Ramos (cell line): ENCODE data around the gene MPC2.
"Not testable (repeated sequence)": the region's sequence is repeated elsewhere in the genome, so short reads cannot be mapped to it uniquely, and the experiment has no call there.

Experiments
- in situ Hi-C: fragments of 300-500 bp; cut with MboI; formaldehyde crosslinking; loops from one replicate; pipeline ENCODE4 v1.14.3; 2022; ENCODE audit warnings: low sequenced_read_pairs; ENCODE audit not compliant: unreplicated experiment

Gene MPC2

DNA sequence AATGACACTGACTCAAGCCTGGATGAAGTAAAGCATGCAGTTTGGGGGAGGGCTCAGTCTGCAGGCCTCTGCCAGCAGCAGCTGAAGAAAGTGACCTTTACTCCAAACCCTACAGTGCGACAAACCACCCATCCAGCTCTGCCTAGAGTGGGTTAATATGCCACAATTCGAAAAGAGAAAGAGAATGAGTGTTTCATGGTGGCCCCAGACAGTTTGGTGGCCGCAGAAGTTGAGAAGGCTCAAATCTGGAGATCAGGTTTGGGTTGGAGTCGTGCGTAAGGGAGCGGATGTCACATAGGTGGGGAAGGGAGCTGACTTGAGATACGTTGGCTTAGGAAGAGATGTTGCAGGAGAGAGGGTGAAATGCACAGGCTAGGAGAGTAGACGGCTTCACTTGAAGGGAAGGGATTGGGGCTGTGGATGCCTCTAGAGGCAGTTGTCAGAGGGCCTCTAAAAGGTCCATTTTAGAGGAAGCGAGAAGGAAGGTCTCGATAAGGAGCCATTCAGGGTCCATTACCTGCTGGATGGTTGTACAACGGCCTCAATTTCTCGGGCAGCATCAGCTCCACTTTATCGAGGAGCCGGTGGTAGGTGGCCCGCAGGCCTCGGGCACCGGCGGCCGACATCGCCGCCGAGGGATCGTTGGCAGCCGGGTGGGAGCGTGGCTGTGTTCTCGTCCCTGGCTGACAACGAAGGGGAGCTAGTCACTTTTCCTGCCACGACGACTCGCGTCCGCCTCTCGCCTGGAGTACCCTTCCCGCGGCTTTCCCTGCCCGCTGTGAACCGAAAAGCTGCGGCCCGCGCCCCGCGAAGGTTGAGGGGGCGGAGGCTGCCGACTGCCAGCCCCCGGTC lies 1.4 kb downstream of the MPC2 start:
- in situ Hi-C loops = no loop called here

DNA sequence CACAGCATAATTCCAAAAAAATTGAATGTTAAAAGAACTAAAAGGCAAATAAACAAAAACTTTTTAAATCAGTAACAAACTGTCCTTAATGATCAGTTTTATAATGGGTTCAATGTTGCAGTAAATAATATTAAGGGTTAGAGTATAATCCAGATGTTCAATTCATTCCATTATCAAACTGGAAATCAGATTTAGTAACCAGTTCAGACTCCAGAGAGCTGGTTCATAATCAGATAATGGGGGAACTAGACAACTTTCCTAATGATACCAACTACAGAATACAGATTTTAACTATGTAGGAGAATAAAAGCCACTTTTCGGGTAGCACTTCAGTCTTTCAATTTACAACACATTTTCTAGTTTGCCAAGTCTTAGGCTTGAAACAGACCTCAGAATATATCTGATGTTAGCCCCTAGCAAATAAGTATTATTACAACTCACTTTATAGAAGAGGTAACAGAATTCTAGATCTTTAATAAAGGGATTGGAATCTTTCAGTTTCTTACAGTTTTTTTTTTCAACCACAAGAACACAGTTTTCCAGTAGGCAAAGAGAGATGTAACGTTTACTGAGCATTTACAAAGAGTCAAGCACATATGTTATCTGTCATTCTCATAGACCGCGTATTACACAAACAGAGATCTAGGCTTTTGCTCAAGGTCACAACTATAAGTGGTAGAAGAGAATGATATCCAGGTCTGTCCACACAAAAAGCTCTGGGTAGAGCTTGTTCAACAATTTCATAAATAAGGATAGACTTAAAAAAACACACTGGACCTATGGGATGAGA lies 2.3 kb downstream of the MPC2 start:
- in situ Hi-C loops = no loop called here

DNA sequence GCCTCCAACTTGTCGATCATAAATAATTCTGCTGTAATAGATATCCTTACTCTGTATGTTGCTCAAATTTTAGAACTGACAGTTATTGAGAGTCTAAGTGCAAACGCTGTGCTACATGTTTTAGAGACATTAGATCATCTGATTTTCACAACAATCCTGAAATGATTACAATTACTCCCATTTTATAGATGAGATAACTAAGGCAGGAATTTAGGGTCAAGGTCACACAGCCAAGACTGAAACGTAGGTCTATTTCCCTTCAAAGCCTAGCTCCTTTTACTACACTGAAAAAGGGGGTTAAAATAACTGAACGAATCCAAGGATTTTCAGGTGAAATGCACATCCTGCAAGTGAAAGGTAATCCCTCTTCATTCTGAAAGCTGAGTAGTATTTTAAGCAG lies 3.1 kb downstream of the MPC2 start:
- in situ Hi-C loops = no loop called here

DNA sequence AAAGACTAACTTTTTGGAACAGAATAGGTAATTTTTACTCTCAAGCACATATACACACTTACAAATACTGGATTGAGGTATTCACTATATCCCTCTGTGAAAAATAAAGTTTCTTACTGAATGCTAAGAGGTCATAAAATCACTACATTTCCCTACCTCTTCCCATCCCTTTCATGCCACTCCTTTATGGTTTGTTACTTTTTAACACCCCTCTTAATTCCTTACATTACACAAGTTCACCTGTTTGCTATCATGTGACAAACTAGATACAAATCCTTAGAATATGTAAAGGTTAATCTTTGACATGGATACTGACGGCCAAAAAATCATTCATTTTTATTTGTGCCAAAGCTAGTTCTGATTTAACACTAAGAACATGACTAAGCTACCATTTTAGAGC lies 7.1 kb downstream of the MPC2 start:
- in situ Hi-C loops = no loop called here

DNA sequence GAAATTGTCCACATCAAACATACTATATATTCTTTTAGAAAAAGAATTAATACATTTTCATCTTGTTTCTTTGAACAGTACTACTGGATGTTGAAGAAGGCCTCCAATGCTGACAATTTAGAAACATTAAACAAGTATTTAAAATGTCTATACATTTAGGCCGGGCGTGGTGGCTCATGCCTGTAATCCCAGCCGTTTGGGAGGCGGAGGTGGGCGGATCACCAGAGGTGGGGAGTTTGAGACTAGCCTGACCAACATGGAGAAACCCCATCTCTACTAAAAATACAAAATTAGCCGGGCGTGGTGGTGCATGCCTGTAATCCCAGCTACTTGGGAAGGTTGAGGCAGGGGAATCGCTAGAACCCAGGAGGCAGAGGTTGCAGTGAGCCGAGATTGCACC lies 8.0 kb downstream of the MPC2 start:
- in situ Hi-C loops = not testable (repeated sequence)

- in situ Hi-C loops = no loop called here
These were observed 8.4 kb downstream of the MPC2 start for GRCh38 chr1:167928457-167928852.

GRCh38 chr1:167927046-167927754 lies 9.7 kb downstream of the MPC2 start:
- in situ Hi-C loops = no loop called here

GRCh38 chr1:167926486-167926997 lies 10.3 kb downstream of the MPC2 start:
- in situ Hi-C loops = no loop called here

DNA sequence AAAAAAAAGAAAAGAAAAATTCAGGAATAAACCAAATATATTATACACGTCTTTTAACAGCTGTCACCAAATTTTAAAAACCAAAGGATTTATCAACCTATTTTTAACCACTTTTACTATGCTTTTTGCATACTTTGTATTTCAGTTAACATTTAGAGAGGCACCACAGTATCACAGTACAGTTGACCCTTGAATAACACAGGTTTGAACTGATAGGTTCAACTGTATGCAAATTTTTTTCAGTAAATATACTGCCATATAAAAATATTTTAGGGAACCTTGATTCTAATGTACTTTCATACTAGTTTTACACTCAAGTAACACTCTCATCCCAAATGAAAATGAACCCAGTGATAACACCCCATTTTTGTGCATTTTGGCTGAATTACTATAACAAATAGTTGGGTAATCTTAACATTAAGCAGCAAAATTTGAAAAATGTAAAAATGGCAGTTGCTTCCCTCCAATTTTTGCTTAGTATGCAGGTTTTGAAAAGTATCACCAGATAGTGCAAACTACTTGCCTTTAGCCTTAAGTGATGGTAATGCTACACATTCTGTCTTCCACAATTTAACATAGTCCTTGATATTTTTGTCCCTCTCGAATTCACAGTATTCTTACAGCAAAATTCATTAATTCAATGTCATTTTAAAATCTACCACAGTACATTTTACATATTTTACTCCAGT lies 12.2 kb downstream of the MPC2 start:
- in situ Hi-C loops = no loop called here

GRCh38 chr1:167924102-167924501 lies 12.8 kb downstream of the MPC2 start:
- in situ Hi-C loops = no loop called here

GRCh38 chr1:167923324-167924056 lies 13.4 kb downstream of the MPC2 start:
- in situ Hi-C loops = no loop called here

GRCh38 chr1:167922611-167923074 lies 14.2 kb downstream of the MPC2 start:
- in situ Hi-C loops = no loop called here

DNA sequence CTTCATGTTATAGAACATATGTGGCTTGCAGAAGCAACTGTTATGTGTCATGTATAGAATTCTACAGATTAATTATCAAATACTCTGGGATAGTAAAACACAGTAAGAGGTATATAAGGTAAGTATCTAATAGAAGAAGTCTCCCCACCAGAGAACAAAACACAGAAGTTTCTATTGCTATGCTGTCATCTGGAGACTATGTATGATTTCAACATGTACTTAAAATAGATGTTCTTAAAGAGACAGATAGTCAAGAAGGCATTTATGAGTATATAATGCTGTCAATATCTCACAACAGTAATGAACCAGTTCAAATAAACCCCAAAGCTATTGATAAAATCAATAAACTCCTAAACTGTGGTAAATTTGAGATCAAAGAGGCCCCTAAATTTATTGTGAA lies 14.8 kb downstream of the MPC2 start:
- in situ Hi-C loops = no loop called here

GRCh38 chr1:167916766-167917511 lies 19.9 kb downstream of the MPC2 start:
- in situ Hi-C loops = no loop called here

DNA sequence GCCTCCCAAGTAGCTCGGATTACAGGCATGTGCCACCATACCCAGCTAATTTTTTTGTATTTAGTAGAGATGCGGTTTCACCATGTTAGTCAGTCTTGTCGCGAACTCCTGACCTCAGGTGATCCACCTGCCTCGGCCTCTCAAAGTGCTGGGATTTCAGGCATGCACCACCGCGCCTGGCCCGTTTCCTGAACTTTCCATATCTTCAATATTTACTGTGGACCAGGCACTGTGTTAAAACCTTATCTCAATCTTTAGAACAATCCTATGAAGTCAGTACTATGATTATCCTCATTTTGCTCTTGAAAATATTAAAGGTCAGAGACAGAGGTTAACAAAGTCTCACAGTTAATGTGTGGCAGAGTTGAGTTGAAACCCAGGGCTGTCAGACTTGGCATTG lies 21.3 kb downstream of the MPC2 start:
- in situ Hi-C loops = no loop called here

- in situ Hi-C loops = no loop called here
These were observed 22.9 kb downstream of the MPC2 start, which contains the start of gene ADCY10 for GRCh38 chr1:167913895-167914496. TSS of gene ADCY10 (minus strand) at chr1:167914134. CDS start at chr1:167905140, 8,994 bp downstream.

- in situ Hi-C loops = no loop called here
These were observed 24.6 kb downstream of the MPC2 start for GRCh38 chr1:167912294-167912693.

DNA sequence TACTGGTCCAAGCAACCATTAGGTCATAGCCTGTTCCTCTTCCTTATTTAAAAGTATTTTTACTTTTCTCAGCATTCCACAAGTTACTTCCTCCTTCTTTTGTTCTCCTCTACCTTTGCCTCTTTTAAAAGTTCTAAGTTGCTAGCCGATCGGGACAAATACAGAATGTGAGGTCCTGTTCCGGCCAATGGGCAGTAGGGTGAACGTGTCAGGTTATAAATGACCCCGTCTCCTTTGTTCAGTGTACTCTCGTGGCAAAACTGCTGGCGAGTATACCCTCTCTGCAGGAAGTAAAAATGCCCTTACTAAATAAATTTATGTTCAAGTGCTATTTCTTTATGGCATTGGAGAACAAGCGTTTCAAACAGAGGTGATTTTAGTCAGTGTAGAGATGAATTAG lies 25.5 kb downstream of the MPC2 start:
- in situ Hi-C loops = no loop called here
